ENCODE measurements around the gene IGHMBP2.

GRCh38 chr11:68916439-68916838 is 12.7 kb downstream of the IGHMBP2 start:
- no peak for TF ChIP-seq CTCF (IDR thresholded peaks at IDR 0.05)
- no peak for TF ChIP-seq POLR2A (IDR thresholded peaks at IDR 0.05)

Data from esophagus squamous epithelium (tissue), 4 donors.